Hematopoietic multipotent progenitor cell treated with erythropoietin and hydrocortisone succinate and interleukin-3 and kit ligand, for 4 days (in vitro differentiated cells): ENCODE measurements around the gene NRXN3.

Source experiments
- DNase-seq: peaks from one replicate; pipeline ENCODE4 v3.0.0-alpha.2; 2015

NRXN3 gene

DNA sequence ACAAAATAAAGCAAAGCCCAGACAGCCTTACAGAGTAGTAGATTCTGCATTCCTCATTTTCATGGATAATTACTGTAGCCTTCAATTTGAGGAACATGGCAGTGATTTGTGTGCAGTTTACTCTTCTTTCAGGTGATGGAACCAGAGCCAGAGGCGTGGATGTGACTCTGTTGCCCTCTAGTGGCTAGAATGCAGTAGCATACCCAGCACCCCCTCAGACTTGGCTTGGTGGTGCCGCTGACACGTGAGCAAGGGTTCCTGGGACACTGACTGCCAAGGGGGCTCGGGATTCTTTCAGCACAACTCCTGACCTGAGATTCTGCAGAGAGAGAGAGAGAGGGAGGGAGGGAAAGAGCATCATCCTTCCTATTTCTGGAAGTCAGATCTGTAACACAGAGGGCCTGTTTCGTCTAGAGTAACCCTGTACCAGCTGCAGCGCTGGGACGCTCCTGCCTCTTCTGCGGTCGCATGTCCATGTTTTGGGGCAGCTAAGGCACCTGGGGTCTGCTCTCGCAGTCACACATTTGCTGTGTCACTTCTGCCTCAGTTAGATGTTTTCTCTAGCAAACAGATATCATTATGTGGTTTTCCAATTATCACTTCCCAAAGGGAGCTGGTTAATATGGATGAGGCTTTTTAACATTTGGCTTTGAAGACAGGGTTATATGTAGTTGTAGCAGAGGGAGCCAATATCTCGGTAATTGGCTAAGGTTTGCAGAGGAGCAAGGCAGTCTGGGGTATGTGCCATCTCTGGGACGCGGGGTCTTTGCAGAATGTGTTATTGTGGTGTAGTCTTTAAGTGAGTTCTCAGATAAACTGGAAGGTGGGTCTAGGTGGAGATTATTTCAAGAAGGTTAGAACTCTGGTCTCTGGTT lies 428.1 kb downstream of the NRXN3 start:
- DNase-seq, result peak; percentile 75

DNA sequence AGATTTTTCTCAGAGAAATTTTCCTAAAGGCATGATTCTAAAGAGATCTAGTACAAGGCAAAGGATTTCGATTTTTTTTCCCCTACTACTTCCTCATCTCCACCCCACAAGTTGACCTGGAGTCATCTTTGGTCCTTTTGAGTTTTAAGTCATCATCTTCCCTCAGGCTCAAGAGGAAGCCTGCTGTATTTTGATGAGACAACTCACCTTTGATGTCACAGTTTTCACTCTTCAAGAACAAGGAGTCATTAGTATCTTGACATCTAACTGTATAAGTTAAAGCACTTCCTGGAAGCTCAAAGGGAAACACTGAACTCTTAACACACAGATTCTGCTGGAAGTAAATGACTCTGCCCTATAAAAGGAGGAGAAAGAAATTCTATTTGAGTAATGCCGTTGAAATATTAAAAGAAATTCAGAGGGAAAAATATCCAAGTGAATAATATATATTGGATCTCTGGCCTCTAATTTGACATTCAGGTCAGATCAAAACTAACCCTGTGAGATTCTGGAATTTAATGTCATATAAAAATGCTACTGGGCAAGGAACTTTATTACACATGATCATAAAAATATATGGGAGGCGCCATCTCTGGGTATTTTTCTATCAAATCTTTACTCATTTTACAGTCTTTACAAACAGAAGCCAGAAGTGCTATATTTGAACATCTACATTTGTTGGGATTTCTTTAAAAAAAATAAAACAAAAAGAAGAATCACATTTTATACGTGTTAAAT lies 435.0 kb downstream of the NRXN3 start:
- no peak for DNase-seq

DNA sequence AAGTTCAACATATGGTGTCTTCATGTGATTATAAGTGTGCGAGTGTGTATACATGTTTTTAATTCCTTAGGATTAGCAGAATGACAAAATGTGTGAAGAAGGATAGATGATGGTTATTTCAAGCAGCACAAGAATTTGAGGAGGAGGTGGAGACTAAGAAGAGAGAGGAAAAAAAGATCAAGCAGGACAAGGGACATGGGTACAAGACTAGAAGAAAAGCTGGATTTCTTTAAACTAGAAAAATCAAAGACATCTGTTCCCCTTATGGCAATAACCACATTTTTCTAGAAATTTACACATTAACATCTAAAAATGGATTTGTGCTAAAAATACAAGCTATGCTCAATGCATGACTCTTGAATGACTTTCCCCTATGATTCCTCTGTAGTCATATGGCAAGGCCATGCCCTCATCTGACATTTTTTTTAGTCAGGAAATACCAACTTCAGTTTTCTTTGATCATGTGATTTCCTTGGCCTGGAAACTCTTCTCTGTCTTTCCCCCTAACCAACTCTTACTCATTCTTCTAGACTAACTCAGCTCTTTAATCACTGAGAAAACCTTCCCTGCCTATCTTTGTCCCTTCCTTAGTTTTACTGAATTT lies 435.8 kb downstream of the NRXN3 start:
- DNase-seq, result no peak

DNA sequence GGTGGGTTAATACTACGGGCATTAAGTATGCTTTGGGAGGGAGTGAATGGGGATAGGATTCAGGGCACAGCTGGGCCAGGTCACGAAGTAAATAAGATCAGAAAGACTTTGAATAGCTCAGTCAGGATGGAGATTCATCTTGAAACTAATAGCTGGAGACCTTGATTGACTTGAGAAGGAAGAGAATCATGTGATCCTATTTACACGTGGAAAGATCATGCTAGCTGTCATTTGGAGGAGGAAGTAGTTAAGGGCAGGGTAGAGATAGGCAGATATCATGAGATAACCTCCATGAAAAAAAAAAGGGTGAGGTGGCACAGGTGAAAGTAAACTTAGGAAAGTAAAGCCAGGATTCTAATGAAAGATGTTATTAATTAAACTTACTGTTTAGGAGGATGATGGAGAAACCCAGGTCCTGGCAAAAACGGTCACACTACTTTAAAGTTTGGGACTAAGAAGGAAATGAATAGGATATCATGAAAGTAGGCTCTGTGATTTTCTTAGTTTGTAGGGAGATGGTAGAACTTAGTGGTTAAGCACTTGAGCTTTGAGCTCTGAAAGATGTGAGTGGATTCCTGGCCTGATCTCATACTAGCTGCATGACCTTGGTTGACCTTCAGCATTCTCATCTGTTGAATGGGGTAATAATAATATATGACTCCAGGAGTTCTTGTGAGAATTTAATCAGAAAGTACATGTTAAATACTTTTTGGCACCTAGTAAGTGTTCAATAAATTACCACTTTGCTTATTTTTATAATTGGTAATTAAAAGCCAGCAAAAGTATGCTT lies 439.0 kb downstream of the NRXN3 start:
- DNase-seq, result no peak

DNA sequence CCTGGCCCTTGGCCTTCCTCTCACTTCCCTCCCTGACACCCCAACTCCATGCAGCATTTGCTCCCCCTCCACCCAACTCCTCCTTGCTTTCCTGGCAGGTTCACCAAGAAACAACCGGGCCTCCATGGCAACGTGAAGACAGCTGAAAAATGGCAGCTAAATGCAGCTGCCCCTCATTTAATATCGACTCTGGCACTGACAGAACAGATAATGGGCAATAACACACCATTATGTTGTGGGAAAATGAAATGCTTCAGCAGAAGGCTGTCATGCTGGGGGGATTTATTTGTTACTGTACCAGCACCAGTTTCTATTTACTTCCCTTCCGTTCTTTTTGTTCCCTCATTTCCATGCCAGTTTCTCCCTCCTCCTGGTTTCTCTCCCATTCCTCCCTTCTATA lies 440.8 kb downstream of the NRXN3 start:
- DNase-seq, result no peak

DNA sequence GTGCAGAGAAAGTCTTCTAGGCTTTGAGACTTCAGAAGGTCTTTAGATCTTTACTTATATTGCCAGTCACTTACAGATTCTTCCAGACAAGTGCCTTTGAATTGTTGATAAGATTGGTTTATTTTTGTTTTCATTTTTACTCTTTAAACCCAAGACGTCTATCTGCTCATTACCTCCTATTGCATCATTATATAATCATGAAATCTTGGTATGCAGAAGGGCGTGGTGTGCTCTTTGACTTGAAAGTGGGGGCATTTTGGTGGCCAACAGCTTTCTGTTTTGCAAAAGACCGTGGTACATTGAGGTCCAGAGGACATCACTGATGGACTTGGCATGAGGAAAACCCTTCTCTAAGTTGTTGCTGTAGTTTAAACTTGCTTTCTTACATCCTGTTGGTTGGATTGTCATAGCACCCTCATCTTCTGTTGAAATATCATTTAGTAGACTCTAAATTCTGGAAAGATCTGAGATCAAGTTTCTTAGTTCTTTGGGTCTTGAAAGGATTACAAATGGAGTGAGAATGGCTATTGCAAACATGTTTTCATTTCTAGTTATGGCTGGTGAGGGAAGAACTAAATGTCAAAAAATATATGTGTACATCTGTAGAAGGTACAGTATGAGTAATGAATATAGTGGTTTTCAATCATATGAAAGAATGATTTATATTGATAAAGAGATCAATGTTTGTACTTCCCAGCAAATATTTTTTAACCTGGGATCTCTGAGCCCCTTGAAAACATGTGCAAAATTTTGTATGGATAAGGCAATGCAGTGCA lies 441.8 kb downstream of the NRXN3 start:
- no peak for DNase-seq

DNA sequence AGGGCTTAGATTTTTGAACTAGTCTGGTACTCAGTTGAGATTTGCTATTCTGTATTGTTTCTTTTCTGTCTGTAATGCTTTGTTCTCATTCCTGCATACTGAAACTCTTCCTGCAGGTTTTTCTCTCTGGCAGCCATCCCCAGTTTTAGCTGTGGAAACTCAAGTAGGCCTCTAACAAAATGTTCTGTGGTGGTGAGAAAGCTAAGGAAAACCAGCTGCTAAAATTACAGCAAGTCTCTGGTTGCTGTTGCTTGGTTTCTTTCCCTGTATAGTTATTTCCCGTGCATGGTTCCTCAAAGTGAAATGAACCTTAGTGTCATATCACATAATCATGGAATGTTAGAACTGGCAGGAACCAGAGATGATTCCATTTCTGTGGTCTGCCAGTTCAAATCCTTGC lies 442.5 kb downstream of the NRXN3 start:
- DNase-seq, result no peak

DNA sequence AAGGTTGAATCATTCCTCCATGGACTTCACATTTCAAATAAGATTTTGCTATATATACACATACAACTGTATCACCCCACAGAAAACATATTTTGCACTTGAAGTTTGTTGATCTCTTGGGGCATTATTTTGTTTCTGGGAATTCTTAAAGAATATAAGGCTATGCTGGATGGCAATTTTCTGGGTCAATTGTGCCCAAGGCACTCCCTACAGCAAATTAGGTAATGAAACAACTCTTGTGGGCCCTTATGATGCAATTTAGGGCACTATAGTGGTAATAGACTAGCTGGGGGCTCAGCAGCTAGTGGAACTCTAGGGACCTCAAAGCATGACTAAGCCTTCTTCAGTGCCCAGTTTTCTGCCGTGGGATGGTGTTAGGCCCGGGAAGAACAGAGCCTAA lies 444.4 kb downstream of the NRXN3 start:
- no peak for DNase-seq

DNA sequence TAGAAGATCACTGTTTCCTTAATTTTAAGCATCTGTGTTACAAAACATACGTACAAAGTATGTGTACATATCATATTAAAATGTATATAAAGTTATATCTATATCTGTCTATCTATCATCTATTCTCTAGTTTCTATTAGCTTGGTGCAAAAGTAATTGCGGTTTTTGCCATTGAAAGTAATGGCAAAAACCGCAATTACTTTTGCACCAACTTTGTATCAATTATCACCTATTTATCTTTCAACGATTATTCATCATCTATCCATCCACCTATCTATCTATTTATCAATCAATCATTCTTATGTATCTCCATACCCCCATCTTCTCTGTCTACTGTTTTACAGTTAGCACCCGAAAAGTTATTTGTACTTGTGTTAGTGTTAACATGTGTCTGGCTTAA lies 447.6 kb downstream of the NRXN3 start:
- no peak for DNase-seq

DNA sequence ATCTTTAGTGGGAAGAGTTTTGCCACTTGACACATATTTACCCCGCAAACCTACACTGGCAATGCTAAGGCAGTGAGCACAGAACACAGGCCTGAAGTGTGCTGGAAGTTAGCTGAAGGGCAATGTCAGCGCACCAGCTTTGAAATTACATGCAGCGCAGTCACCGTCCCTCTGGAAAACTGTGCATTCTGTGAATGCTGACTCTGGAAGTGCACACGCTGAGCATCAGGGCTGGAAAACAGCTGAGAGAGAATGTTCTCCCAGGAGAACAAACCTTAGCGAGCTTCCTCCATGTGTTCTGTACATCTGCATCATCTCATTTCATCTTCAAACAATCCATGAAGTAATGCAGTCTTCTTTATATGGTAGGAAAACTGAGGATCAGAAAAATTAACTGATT lies 448.2 kb downstream of the NRXN3 start:
- DNase-seq, result no peak

DNA sequence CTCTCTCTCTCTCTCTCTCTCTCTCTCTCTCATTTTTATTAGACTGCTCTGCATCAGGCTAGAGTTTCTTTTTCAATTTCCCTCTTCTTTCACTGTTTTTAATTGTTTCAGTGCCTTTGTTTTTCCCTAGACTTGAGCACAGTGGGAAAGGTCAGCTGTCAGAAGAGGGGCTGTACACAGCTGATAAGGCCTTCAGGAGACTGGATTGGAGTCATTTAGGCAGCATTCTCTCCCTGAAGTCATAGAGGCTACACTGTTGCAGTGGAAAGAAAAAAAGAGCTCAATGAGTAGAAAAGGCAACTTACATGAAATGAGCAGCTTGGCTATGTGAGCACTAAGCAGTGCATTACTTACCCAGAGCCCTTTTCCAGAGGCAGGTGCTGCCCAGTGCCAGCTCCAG lies 456.9 kb downstream of the NRXN3 start:
- no peak for DNase-seq

DNA sequence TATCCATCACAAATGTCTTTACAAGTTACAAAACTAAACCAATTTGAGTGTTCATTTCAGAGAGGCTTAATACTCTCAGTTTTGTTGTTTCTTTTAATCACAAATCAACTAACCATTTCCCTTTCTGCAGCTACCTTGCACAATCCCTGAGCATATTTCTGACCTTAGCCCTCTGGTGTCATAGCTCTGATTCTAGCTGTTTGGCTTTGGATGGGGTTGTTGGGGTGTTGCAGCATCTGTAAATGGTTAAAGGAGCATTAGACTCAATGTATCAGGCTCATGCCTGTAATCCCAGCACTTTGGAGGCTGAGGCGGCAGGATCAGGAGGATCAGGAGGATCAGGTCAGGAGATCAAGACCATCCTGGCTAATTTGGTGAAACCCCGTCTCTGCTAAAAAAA lies 461.4 kb downstream of the NRXN3 start:
- no peak for DNase-seq

DNA sequence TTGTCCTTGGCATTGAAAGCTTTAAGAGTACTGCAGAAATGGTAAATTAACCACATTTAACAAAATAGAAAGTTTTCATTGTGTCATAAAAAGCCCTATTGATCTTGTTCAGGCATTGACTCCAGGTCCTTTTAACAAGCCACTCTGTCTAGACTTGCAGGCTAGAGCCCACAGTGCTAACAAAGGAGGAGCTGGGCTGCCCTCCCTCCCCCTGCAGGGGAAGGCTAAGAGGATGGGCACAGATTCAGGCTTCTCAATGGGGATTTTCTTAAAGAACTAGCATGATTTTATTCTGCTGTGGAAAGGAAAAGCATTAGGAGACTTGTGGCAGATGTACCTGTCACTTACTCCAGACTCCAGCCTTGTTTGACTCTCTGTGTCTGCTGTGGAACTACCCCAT lies 463.6 kb downstream of the NRXN3 start:
- DNase-seq, result no peak

DNA sequence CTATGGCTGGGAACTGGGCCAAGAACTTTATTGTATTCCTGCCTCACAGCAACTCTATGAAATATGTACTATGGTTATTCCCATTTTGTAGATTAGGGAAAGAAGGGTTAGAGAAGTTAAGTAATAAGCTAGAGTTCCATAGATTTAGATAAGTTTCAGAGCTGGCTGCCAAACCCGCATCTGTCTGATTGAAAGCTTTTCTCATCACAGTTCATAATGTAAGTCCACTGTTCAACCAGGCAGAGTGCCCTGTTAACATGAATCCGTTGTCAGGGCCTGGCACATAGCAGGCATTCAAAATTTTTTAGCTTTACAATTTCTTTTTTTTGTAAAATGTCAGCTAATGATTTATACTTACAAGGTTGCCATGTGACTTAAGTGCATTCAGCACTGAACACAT lies 467.3 kb downstream of the NRXN3 start:
- DNase-seq, result no peak

DNA sequence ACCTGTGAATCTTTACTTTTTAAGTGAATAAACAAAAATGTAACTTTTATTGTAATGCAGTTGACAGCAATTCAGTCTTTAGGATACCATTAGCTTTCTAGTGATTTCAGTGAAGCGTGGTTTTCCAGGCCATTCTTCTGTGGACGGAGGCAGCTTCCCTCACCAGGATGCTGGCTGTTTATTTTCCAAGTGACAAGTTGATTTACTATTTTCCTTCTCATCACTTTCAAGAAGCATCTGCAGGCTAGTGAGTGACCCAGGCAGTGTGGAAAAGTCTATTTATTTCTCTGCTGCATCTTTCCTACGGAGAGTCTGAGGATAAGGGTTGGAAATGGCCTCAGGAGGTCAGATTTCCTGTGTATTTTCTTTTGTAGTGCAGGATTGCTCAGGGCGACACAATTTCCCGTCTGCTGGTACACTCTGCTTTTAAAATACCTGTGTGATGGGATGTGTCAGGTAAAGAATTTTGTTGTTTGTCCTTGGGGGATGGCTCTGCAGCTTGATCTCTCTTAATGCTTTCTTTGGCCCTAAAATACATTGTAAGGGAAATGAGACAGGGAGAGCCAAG lies 467.8 kb downstream of the NRXN3 start:
- no peak for DNase-seq

DNA sequence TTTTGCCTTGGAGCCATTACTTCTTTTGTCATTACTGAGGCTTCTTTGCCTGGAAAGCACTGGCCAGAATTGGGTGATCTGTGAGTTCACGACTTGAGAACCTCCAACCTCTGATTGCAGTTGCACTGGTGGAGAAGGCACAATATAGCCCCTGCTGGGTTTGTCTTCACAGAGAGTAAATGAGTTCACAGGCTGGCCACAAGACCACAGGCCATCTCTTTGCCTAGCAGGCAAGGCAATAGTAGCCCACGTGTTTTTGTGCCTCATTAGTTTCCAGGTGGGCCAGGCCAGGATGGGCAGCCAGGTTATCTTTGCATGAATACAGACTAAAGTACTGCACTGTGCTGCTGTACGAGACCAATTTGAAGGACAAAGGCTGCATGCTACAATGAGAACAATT lies 468.8 kb downstream of the NRXN3 start:
- DNase-seq, result no peak

DNA sequence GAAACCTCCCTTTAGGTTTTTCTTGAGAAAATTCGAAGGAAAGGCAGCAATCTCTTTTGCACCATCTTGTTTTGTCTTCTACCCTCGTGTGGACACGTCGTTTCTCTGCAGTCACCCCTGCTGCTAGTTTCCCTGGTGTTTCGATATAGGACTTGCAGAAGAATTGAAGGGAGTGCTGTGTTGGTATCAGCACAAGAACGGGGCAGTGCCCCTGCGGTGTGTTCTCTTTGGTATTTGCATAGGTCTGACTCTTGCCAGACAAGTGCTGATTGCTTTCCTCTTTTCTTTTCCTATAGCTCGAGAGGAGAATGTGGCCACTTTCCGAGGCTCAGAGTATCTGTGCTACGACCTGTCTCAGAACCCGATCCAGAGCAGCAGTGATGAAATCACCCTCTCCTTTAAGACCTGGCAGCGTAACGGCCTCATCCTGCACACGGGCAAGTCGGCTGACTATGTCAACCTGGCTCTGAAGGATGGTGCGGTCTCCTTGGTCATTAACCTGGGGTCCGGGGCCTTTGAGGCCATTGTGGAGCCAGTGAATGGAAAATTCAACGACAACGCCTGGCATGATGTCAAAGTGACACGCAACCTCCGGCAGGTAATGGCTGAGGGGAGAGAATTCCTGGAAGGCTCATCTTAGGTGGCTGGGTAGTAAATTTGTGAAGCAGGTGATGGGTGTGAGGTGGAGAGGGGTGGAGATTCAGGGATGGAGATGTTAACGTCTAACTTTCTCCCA lies 474.8 kb downstream of the NRXN3 start:
- DNase-seq, result no peak

DNA sequence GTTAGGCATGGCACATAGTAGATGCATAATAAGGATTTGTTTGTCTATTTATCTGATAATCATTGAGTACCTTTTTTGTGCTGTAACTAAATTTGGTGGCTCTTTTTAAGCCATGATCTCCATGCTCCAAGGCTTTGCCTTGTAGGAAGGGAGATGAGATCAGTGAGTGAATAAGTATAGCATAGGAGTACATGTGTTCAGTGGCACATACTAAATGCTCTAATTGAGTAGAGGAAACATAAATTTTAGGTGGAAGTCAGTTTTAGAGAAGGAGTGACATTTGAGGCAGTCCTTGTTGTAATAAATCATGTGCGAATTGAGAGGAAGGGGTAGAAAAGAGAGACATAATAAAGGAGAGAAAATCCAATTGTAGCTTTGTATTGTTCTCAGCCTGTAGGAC lies 482.6 kb downstream of the NRXN3 start:
- DNase-seq, result no peak

DNA sequence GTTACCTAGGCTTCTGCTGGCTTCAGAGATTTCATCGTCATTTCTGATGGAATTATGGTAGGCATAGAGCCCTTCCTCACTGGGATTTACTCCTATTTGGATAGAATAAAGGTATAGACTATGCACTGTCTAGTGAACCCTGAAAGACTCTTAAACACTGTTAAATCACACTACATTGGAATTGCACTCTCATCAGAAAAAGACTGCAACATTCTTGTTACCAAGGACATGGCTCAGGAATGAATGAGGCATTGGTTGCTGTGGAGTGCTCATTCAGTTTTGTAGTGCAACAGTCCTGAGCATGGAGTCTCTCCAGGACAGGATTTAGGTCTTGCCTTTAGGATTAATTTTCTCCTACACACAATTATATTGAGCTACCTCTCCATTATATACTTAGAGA lies 483.0 kb downstream of the NRXN3 start:
- no peak for DNase-seq

DNA sequence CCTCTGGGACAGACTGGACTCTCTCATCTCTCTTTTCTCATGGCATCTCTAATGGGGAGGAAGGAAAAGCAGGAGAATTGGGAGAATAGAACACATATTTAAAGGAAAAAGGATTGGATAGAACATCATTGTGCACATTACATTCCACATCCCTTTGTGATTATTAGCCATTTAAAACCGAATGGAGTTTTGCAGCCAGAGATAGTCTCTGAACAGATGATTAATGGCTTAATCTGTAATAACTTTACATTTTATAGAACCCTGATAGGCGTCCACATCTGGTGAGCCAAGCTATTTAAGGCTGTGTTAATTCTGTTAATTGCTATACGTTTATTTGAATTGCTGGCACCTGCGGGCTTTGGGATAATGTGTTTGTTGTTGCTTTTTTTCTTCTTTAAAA lies 487.3 kb downstream of the NRXN3 start:
- DNase-seq, result no peak

DNA sequence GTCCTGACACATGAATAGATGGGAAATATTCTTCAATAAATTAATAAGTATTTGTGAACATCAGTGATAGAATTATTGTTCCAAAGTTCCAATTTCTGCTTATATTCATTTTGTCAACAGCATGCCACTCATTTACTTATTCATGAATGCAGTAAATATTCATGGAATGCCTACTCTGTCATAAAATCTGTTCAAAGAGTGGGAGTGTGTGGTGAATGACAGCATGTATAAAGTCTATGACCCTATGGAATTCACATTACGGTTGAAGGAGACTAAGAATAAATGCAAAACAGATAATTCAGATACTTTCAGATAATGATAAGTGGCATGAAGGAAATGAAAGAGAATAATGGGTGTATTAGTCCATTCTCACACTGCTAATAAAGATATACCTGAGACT lies 494.7 kb downstream of the NRXN3 start:
- no peak for DNase-seq
